ENCODE measurements around the gene RABAC1.

GRCh38 chr19:41915776-41916414, 43.2 kb downstream of the RABAC1 start:
- TF ChIP-seq GATA2 (IDR thresholded peaks at IDR 0.05; ENCODE audit: low read depth, low read length): no peak
- no peak for TF ChIP-seq GATA3 (IDR thresholded peaks at IDR 0.05; ENCODE audit: low read depth, low read length)

Measured in SH-SY5Y (cell line).